Stimulated activated CD4-positive, alpha-beta T cell treated with anti-CD3 and anti-CD28 coated beads, Interleukin-15, amount 100 ng/mL, for 24 hours (primary cell): ENCODE data around the gene VPS8.
"Not testable (repeated sequence)": the region's sequence is repeated elsewhere in the genome, so short reads cannot be mapped to it uniquely, and the experiment has no call there.

ENCODE experiments used
- DNase-seq: peaks from one replicate; pipeline ENCODE4 v3.0.0-alpha.2; 2020

The VPS8 gene

GRCh38 chr3:185017996-185018395 lies 206.0 kb downstream of the VPS8 start:
- DNase-seq, result not testable (repeated sequence)

- no peak for DNase-seq
Measured at GRCh38 chr3:185021256-185021655, 209.3 kb downstream of the VPS8 start.

DNA sequence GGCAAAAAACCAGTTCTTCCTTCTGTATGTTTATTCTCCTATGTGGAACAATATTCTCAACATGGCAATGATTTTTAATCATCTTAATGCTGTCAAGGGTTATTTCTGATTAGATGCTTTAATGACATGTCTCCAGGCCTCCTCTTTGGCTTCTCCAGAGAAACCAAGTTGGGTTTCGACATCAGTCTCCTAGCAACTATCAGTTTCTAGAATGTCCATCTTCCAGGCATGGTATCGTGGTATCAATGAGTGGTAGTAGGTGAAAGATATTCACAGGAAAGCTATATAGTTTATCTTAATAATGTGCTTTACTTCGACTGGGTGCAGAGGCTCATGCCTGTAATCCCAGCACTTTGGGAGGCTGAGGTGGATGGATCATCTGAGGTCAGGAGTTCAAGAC lies 212.4 kb downstream of the VPS8 start:
- no peak for DNase-seq

GRCh38 chr3:185024966-185025365 lies 213.0 kb downstream of the VPS8 start:
- no peak for DNase-seq

DNA sequence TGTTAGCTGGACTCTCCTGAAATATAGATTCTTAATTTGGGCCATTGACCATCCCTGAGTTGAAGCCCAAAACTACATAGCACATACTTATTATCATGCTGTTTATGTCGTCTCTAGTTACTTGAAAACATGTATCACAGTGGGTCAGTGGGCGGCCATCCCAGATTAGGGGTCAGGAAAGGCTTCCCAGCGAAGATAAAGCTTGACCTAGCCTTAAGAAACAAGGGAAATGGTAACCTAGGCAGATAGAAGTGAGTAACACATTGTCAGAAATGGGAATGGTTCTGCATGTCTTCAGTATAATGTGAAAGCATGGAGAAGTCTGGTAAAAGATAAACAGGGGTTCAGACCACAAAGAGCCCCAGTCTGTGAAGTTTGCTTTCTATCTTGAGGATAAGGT lies 216.2 kb downstream of the VPS8 start:
- no peak for DNase-seq

GRCh38 chr3:185029086-185029485 lies 217.1 kb downstream of the VPS8 start:
- no peak for DNase-seq

DNA sequence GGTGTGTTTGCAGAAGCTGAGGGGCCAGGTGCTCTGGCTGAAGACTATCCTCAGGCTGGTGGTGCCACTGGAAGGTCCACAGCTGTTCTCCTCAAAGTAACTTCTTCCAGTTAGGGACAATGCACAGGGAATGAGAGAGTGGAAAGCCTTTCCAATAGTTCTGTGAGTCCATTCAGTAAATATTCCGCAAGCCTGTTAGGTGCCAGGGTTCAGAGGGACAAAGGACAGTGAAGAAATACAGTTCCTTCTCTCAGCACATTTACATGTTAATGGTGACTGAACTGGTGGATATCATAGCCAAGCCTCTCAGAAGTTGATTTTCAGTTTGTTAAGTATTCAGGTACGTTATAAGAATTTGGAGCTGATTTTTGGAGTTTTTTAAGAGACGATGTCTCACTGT lies 218.4 kb downstream of the VPS8 start:
- DNase-seq, result no peak

DNA sequence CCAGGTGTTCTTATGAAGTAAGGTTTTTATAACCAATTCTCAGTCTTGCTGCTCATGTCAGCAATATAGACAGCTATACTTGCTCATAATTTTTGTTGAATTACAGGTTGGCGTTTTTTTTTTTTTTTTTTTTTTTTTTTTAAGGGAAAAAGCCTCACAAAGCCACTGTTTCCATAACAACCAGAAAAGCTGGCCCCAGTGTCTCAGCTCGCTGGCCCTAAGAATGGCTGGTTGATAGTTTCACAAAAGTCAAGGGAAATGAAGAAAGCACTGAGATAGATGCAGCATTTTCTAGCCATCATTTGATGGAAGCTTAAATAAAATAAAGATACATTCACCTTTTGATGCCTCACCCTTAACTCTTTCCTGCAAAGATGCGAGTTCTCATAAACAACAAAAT lies 219.0 kb downstream of the VPS8 start:
- DNase-seq, result no peak

GRCh38 chr3:185037801-185038200 lies 225.8 kb downstream of the VPS8 start:
- DNase-seq, result no peak

GRCh38 chr3:185040425-185040824 lies 228.5 kb downstream of the VPS8 start:
- no peak for DNase-seq

GRCh38 chr3:185041540-185041939 lies 229.6 kb downstream of the VPS8 start:
- DNase-seq, result no peak

DNA sequence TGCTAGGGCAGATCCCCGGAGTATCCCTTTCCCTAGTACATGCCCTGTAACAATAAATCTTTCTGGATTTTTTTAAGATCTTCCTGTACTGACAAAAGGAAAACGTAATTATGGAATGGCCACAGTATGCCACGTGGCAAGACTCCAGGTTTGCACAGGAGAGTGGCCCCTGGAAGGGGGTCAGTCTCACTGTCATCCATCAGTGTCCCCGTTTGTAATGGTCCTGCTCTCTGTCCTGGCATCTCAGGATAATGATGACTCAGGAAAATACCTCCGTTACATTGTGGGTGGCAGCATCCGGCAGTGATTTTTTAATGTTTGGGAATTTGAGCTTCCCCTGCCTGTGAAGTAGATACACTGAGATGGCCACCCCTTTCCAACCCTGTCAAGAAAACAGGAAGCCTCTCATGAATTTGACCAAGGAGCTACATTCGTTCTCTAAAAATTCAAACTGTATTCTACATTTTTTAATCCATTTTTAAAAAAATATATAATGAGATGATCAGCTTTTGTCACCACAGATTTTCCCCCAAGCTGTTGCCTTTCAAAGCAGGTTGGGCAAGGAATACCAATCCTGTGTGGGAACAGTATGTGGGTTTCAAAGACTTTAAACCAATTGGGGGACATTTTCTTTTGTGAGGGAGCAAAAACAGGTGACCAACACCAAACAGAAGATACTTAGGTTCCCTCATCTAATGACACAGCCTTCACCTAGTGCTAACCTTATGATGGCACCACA lies 230.5 kb downstream of the VPS8 start:
- DNase-seq, result no peak

DNA sequence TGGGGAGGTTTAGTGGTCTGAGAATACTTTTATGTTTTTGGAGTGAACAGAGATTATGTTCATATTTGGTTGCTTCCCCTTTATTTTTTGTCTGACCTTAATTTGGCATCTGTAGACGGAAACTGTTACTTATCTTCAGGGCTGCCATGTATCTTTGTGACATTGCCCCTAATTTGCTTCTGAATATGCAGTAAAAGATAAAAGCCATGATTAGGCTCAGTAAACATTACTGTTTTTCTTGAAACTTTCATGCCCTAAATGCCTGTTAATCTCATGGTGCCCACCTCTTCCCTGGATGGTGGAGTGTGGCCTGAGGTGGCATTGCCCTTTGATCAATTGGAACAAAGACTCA lies 234.2 kb downstream of the VPS8 start:
- DNase-seq, result no peak

GRCh38 chr3:185046603-185047002 lies 234.6 kb downstream of the VPS8 start:
- no peak for DNase-seq

- DNase-seq, result no peak
Measured at GRCh38 chr3:185049710-185050109, 237.7 kb downstream of the VPS8 start.

- no peak for DNase-seq
Measured at GRCh38 chr3:185051801-185052200, 239.8 kb downstream of the VPS8 start.

DNA sequence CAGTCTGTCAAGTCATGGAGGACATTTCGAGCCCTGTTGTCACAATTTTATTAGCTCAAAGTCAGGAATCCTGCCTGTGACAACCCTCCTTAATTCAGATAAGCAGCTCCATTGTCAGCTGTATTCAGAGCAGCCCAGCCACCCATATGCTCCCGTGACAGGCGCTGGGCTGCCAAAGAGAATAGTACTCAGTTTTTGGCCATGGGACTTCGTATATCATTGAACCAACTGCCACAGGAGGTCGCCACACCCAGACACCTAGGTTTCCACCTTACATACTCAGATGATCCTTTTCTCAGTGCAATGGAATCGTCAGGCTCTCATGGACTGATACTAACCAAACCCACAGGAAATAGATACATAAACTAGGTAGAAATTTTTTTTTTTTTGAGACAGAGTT lies 240.7 kb downstream of the VPS8 start:
- no peak for DNase-seq

DNA sequence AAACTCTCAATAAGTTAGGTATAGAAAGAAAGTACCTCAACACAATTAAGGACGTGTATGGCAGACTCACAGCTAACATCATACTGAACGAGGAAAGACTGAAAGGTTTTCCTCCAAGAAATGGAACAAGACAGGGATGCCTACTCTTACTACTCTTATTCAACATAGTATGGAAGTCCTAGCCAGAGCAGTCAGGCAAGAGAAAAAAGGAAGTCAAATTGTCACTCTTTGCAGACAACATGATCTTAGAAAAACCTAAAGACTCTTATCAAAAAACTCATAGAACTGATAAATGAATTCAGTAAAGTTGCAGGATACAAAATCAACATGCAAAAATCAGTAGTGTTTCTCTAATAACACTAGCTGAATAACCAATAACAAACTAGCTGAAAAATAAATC lies 244.9 kb downstream of the VPS8 start:
- no peak for DNase-seq

- DNase-seq, result no peak
Measured at GRCh38 chr3:185057829-185058228, 245.9 kb downstream of the VPS8 start.

GRCh38 chr3:185058796-185059195 lies 246.8 kb downstream of the VPS8 start:
- DNase-seq, result no peak

DNA sequence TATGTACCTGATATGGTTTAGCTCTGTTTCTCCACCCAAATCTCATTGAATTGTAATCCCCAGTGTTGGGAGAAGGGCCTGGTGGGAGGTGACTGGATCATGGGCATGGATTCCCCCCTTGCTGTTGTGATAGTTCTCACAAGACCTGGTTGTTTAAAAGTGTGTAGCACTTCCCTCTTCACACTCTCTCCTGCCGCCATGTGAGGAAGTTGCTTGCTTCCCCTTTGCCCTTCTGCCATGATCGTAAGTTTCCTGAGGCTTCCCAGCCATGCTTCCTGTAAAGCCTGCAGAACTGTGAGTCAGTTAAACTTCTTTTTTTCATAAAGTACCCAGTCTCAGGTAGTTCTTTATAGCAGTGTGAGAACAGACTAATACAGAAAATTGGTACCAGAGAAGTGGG lies 247.8 kb downstream of the VPS8 start:
- no peak for DNase-seq

DNA sequence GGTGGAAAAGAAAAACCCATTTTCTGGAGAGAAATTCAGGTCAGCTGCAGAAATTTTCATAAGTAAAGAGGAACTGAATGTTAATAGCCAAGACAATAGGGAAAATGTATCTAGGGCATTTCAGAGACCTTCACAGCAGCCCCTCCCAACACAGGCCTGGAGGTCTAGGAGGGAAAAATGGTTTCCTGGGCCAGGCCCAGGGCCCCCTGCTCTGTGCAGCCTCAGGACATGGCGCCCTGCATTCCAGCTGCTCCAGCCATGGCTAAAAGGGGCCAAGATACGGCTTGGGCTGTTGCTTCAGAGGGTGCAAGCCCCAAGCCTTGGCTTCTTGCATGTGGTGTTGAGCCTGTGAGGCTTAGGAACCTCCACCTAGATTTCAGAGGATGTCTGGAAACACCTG lies 248.7 kb downstream of the VPS8 start:
- no peak for DNase-seq

GRCh38 chr3:185062191-185062590 lies 250.2 kb downstream of the VPS8 start:
- DNase-seq, result no peak

- DNase-seq, result no peak
Measured at GRCh38 chr3:185063431-185063830, 251.5 kb downstream of the VPS8 start.

DNA sequence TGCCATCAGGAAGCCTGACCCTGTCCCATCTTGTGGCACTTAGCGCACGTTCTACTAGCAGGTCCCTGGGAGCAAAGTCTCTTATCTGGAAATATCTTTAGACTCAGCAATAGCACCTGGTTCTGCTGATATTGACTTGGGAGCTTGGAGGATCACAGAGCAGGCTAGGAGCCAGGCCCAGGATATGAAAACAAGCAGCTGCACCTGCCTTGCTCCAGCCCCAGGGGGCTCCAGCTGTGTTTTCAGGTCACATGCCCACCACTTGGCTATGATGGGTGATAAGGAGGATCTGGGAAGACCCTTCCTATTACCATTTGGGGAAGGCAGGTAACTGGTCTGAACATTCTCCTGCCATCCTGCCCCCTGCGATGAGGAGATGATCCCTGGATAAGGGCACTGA lies 253.1 kb downstream of the VPS8 start:
- DNase-seq, result no peak

DNA sequence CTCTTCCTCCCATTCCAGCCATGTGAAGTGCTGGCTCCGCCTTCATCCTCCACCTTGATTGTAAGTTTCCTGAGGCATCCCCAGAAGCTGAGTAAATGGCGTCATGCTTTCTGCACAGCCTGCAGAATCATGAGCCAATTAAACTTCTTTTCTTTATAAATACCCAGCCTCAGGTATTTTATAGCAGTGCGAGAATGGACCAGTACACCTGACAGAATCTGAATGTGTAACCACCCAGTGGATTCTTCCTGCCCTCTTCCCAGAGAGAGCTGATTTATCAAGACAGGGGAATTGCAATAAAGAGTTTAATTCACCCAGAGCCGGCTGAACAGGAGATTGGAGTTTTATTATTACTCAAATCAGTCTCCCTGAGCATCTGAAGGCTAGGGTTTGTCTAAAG lies 254.3 kb downstream of the VPS8 start:
- no peak for DNase-seq
